Stimulated activated naive B cell treated with anti-CD40 and anti-IgM and Interleukin-4, amounts not matched to agents 10 μg/mL and 1 μg/mL and 100 μg/mL, for 72 hours (primary cell): Measurements from ENCODE around the gene DLG4.
"Not testable (repeated sequence)": the region's sequence is repeated elsewhere in the genome, so short reads cannot be mapped to it uniquely, and the experiment has no call there.

Source experiments
- ATAC-seq, 2 donors: fragments of 150-1000 bp; cut with Tn5 transposase; replicated peaks; 2 replicates each; pipeline ENCODE4 v1.10.0; 2021; ENCODE audit warnings: moderate library complexity in 1 of 2
- DNase-seq: peaks from one replicate; pipeline ENCODE4 v3.0.0; 2021
- H3K27ac Mint-ChIP-seq: one replicate; pipeline ENCODE4 v1.8.0; 2022; ENCODE audit warnings: mild to moderate bottlenecking, mixed read lengths
- H3K27me3 Mint-ChIP-seq, 2 donors: one replicate each; pipeline ENCODE4 v1.8.0; 2022; ENCODE audit warnings: mixed read lengths in 2 of 2
- H3K36me3 Mint-ChIP-seq, 2 donors: one replicate each; pipeline ENCODE4 v1.8.0; 2022; ENCODE audit warnings: mixed read lengths in 2 of 2, mild to moderate bottlenecking in 1 of 2
- H3K4me1 Mint-ChIP-seq, 2 donors: one replicate each; pipeline ENCODE4 v1.8.0; 2022; ENCODE audit warnings: mixed read lengths in 2 of 2, mild to moderate bottlenecking in 1 of 2
- H3K4me3 Mint-ChIP-seq, 2 donors: one replicate each; pipeline ENCODE4 v1.8.0; 2022; ENCODE audit warnings: mild to moderate bottlenecking in 2 of 2, mixed read lengths in 2 of 2, moderate library complexity in 1 of 2
- H3K9me3 Mint-ChIP-seq, 2 donors: one replicate each; pipeline ENCODE4 v1.8.0; 2022; ENCODE audit warnings: mixed read lengths in 2 of 2, mild to moderate bottlenecking in 1 of 2

DLG4 gene

DNA sequence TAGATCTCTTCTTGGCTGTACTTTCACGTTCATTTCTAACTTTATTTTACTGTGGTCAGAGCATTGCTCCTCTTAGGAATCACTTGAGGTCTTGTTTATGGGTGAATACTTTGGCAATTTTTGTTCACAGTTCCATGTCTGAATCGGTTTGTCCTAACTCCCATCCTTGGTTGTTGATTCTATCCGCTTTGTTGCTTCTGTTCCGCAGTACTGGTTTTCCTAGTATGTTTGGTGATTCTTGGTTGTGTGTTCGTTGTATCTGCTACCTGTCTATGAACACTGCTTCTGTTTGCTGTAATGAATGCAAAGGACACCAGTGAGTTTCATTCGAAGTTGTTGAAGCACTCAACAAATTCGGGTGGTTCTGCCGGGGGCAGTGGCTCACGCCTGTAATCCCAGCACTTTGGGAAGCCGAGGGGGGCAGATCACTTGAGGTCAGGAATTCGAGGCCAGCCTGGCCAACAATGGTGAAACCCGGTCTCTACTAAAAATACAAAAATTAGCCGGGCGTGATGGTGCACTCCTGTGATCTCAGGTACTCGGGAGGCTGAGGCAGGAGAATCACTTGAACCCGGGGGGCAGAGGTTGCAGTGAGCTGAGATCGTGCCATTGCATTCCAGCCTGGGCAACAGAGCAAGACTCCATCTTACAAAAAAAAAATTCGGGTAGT lies 47.0 kb downstream of the DLG4 start:
- not testable (repeated sequence) for H3K27me3 Mint-ChIP-seq, H3K4me3 Mint-ChIP-seq, H3K4me1 Mint-ChIP-seq, H3K36me3 Mint-ChIP-seq, H3K27ac Mint-ChIP-seq, H3K9me3 Mint-ChIP-seq, ATAC-seq, DNase-seq

DNA sequence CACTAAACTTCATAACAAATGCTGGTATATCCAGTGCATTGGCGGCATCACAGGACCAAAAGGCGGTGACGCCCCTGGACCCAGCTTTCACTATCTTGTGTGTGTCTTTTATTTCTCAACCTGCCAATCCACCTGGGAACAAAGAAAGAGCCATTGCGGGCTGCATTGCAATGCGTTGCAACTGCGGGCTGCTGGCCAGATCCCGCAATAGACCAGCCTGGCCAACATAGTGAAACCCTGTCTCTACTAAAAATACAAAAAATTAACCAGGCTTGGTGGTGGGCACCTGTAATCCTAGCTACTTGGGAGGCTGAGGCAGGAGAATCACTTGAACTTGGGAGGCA lies 50.1 kb downstream of the DLG4 start:
- not testable (repeated sequence) for H3K36me3 Mint-ChIP-seq

DNA sequence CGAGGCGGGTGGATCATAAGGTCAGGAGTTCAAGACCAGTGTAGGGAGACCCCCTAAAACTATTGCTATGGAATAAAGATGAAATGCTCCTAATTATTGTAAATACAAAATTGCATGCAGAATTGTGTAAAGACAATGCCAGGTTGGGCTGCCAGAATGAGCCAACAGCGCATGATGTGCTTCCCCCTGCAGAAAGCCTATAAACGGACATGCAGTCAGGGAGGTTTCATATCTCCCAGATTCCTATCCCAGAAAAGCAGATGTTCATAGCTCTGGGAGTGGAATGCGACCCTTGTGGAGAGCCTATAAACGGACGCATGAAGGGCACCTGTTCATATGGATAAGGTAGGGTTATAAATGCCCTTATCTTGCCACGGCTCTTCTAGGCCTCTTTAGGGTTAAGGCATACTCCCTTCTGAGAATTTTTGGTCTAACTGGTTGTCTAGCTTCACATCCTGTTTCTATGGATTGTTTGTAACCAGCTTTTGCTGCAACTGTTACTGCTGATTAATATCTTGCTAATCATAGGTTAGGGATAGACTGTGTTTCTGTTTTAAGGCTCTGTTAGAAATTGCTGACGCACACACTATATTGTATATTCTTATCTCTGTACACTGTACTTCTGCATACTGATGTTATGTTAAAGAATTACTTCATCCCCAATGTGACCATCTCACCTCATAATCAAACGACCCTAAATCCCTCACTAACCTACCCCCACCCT lies 50.6 kb downstream of the DLG4 start:
- not testable (repeated sequence) for H3K4me1 Mint-ChIP-seq, ATAC-seq, H3K36me3 Mint-ChIP-seq, H3K27ac Mint-ChIP-seq, DNase-seq, H3K9me3 Mint-ChIP-seq, H3K4me3 Mint-ChIP-seq
- H3K27me3 Mint-ChIP-seq = peaks cover 12 to 21% of the 10 kb centered on the region in 2 donors

More for the DNA sequence above, 50.1 kb downstream of the DLG4 start:
- not testable (repeated sequence) for H3K4me3 Mint-ChIP-seq, DNase-seq, H3K9me3 Mint-ChIP-seq, H3K27ac Mint-ChIP-seq, H3K4me1 Mint-ChIP-seq, ATAC-seq
- H3K27me3 Mint-ChIP-seq = peaks cover 10 to 19% of the 10 kb centered on the region in 2 donors

DNA sequence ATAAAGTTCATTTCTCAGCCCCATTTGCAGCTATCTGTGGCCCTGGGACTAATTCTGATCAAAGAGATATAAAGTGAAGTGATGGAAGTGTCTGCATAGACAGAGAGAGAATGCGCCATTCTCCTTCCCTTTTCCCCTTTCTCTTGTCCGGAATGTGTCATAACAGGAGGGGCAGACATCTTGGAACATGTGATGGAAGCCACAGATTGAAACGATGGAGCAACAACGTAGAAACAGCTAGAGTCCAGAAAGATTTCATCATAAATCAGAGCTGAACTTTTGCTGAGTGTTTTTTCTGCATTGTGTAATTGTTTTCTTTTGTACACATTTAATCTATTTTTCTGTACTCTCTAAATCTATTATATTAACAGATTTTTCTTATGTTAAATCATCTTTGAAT lies 51.8 kb downstream of the DLG4 start:
- Mint-ChIP-seq H3K4me1 (no peaks in the 10 kb centered on the region), H3K4me3 (no peak overlapping the region), H3K27ac (no peak overlapping the region), H3K36me3 (no peaks in the 10 kb centered on the region), H3K9me3 (peaks cover 0 to 5% of the 10 kb centered on the region in 2 donors), H3K27me3 (peaks cover 16 to 23% of the 10 kb centered on the region in 2 donors)
- no peak for ATAC-seq
- DNase-seq = no peak

DNA sequence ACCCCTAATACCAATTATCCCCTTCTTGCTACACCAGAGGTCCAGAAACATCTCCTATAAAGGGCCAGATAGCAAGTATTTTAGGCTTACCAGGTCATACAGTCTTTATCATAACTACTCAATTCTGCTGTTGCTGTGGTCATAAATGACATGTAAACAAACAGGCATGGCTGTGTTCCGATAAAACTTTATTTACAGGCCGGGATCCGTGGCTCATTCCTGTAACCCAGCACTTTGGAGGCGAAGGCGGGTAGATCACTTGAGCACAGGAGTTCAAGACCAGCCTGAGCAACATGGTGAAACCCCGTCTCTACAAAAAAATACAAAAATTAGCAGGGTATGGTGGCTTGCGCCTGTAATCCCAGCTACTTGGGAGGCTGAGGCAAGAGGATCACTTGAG lies 52.8 kb downstream of the DLG4 start:
- H3K4me1 Mint-ChIP-seq = no peaks in the 10 kb centered on the region
- no peak overlapping the region for H3K27ac Mint-ChIP-seq
- H3K9me3 Mint-ChIP-seq = peaks cover 0 to 5% of the 10 kb centered on the region in 2 donors
- no peak for DNase-seq
- no peaks in the 10 kb centered on the region for H3K36me3 Mint-ChIP-seq
- no peak overlapping the region for H3K4me3 Mint-ChIP-seq
- peaks cover 22 to 24% of the 10 kb centered on the region in 2 donors for H3K27me3 Mint-ChIP-seq
- ATAC-seq = no peak

DNA sequence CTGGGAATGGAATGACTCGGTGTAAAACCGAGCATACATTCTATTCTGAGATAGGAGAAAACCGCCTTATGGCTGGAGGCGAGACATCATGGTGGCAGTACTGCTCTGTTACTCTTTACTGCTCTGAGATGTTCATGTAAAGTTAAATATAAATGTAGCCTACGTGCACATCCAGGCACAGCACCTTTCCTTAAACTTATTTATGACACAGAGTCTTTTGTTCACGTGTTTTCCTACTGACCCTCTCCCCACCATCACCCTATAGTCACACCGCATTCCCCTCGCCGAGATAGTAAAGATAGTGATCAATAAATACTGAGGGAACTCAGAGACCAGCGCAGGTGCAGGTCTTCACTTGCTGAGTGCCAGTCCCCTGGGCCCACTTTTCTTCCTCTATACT lies 60.1 kb downstream of the DLG4 start:
- H3K27ac Mint-ChIP-seq, ATAC-seq: not testable (repeated sequence)
- peaks cover 26 to 30% of the 10 kb centered on the region in 2 donors for H3K27me3 Mint-ChIP-seq

DNA sequence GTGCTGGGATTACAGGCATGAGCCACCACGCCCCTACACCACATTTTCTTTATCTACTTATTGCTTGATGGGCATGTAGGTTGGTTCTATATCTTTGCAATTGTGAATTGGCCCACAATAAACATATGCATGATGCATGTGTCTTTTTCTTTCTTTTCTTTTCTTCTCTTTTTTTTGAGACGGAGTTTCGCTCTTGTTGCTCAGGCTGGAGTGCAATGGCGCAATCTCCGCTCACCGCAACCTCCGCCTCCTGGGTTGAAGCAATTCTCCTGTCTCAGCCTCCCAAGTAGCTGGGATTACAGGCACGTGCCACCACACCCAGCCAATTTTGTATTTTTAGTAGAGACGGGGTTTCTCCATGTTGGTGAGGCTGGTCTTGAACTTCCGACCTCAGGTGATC lies 61.2 kb downstream of the DLG4 start:
- H3K27me3 Mint-ChIP-seq = peaks cover 32 to 33% of the 10 kb centered on the region in 2 donors
- not testable (repeated sequence) for ATAC-seq, DNase-seq

More for the DNA sequence above, 60.1 kb downstream of the DLG4 start:
- not testable (repeated sequence) for H3K36me3 Mint-ChIP-seq, DNase-seq, H3K9me3 Mint-ChIP-seq, H3K4me1 Mint-ChIP-seq, H3K4me3 Mint-ChIP-seq

DNA sequence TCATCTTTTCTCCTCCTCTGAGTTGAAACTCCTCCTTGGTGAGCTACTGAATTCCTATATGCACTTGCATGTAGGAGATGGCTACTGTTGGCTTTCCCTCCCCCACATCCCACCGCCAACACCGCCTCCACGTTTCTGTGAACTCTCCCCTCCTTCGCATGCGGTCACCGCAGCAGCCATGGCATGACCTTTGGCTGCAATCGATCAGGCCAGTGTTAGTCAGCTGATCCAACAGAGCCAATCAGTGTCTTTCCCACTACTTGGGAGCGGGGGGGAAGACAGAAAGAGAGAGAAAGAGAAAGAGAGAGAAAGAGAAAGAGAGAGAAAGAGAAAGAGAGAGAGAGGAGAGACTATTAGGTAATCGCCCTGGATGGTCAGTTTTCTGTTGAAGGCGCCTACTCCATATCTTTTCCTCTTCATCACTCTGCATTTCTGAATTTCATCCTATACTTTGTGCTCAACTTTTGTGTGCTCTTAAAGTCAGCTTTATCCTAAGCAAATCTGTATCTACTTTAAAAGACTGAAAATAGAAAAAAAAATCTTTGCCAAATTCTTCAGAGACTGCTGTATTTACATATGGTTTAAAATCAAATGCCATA lies 63.2 kb downstream of the DLG4 start:
- H3K27me3 Mint-ChIP-seq = peaks cover 29 to 34% of the 10 kb centered on the region in 2 donors
- no peaks in the 10 kb centered on the region for H3K4me1 Mint-ChIP-seq
- no peak overlapping the region for H3K27ac Mint-ChIP-seq

More for the DNA sequence above, 61.2 kb downstream of the DLG4 start:
- H3K9me3 Mint-ChIP-seq, H3K4me3 Mint-ChIP-seq, H3K4me1 Mint-ChIP-seq, H3K27ac Mint-ChIP-seq, H3K36me3 Mint-ChIP-seq: not testable (repeated sequence)

DNA sequence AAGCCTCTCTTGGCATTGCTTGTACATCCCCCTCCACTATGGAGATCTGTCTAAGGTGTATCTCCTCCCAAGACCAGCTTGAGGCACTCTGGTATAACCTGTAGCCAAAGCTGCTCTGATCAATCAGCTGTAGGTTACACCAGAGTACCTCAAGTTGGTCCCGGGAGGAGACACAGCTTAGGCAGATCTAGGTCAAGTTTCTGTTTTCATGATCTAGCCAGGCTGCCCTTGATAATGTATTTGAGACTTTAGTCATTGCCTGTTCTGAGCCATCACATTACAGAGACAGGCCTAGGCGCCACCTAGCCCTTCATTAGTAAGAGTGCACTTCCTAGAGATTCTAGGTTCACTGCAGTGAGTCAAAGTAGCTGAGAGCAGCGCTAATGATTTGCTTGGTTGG lies 71.9 kb downstream of the DLG4 start:
- ATAC-seq = no peak
- H3K27me3 Mint-ChIP-seq = peaks cover 10 to 16% of the 10 kb centered on the region in 2 donors
- no peaks in the 10 kb centered on the region for H3K36me3 Mint-ChIP-seq
- no peak overlapping the region for H3K4me3 Mint-ChIP-seq
- DNase-seq = no peak
- H3K27ac Mint-ChIP-seq = no peak overlapping the region
- no peaks in the 10 kb centered on the region for H3K4me1 Mint-ChIP-seq
- H3K9me3 Mint-ChIP-seq = no peaks in the 10 kb centered on the region

More for the DNA sequence above, 63.2 kb downstream of the DLG4 start:
- ATAC-seq (no peak), DNase-seq (no peak)
- Mint-ChIP-seq H3K9me3 (no peaks in the 10 kb centered on the region), H3K36me3 (no peaks in the 10 kb centered on the region), H3K4me3 (no peak overlapping the region)

DNA sequence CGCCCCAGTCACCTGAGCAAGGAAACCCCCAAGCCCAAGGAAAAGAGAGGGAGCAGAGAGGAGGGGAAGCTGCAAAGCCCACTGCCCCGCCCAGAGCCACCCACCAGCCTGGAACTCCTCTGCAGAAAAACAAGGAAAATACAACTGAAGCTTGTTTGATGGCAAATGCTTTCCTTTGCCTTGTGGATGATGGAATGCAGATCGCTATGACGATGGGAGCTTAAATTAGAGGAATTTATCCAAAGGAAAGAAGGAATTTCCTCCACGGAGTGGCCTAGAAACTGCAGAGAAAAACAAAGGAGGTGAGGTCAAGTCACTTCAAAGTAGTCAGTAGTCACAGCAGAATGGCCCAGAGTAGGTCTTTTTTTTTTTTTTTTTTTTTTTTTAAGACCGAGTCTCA lies 73.5 kb downstream of the DLG4 start:
- H3K36me3 Mint-ChIP-seq = no peaks in the 10 kb centered on the region
- peaks cover 0 to 2% of the 10 kb centered on the region in 2 donors for H3K4me1 Mint-ChIP-seq
- no peak overlapping the region for H3K4me3 Mint-ChIP-seq
- DNase-seq = no peak
- ATAC-seq = no peak
- H3K27ac Mint-ChIP-seq = no peak overlapping the region
- no peaks in the 10 kb centered on the region for H3K9me3 Mint-ChIP-seq
- peaks cover 0 to 24% of the 10 kb centered on the region in 2 donors for H3K27me3 Mint-ChIP-seq

DNA sequence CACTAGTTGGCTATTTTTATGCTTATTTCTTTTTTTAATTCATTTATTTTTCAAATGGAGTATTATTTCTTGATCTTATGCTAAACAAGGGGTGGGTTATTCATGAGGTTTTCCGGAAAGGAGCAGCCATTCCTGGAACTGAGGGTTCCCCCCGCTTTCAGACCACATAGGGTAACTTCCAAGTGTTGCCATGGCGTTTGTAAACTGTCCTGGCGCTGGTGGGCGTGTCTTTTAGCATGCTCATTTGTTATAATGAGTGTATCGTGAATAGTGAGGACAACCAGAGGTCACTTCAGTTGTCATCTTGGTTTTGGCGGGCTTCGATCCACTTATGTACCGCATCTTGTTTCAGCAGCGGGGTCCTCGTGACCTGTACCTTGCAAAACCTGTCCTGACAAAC lies 75.4 kb downstream of the DLG4 start:
- no peak overlapping the region for H3K4me3 Mint-ChIP-seq
- H3K36me3 Mint-ChIP-seq = no peaks in the 10 kb centered on the region
- H3K4me1 Mint-ChIP-seq = peaks cover 0 to 2% of the 10 kb centered on the region in 2 donors
- peaks cover 14 to 27% of the 10 kb centered on the region in 2 donors for H3K27me3 Mint-ChIP-seq
- H3K9me3 Mint-ChIP-seq = no peaks in the 10 kb centered on the region
- DNase-seq (no peak), ATAC-seq (no peak)
- H3K27ac Mint-ChIP-seq = no peak overlapping the region

DNA sequence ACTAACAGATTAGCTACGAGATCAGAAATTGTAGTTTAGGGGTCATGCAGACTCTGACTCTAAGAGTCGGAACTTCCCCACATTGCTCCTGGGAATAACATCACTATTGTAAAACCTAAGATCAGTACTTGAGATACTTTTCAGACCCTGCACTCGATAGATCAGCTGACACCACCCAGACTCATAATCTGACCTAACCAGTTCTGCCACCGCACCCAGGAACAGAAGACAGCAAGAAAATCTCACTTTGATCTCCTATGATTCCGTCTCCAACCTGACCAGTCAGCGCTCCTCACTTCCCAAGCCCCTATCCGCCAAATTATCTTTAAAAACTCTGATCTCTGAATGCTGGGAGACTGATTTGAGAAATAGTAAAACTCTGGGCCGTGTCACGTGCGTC lies 77.8 kb downstream of the DLG4 start:
- H3K27ac Mint-ChIP-seq = no peak overlapping the region
- H3K4me1 Mint-ChIP-seq = peaks cover 0 to 2% of the 10 kb centered on the region in 2 donors
- DNase-seq = no peak
- no peaks in the 10 kb centered on the region for H3K9me3 Mint-ChIP-seq
- no peaks in the 10 kb centered on the region for H3K36me3 Mint-ChIP-seq
- ATAC-seq = no peak
- H3K27me3 Mint-ChIP-seq = peaks cover 30 to 34% of the 10 kb centered on the region in 2 donors
- no peak overlapping the region for H3K4me3 Mint-ChIP-seq

DNA sequence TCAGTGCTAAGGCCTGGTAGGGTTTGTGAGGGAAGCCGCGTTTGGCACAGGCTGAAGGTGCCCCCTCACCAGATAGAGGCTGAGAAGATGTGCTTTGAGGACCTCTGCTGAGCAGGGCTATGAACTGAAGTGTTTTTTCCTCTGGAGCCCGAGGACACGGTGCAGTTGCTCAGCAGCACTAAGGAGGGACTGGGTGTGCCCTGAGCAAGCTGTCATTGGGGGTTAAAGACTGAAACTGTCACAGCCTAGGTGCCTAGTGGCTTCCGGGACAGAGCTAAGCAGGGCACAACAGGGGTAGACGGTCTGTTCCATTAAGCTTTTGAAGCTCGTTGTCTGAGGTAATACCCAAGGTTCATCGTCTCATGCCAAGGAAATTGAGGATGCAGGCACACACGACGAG lies 80.2 kb downstream of the DLG4 start:
- H3K4me1 Mint-ChIP-seq = peaks cover 2 to 10% of the 10 kb centered on the region in 2 donors
- H3K27me3 Mint-ChIP-seq = peaks cover 23 to 39% of the 10 kb centered on the region in 2 donors
- H3K9me3 Mint-ChIP-seq = no peaks in the 10 kb centered on the region
- no peak overlapping the region for H3K4me3 Mint-ChIP-seq
- H3K27ac Mint-ChIP-seq = peak overlapping the region; percentile 31
- no peaks in the 10 kb centered on the region for H3K36me3 Mint-ChIP-seq
- DNase-seq = no peak
- no peak for ATAC-seq

DNA sequence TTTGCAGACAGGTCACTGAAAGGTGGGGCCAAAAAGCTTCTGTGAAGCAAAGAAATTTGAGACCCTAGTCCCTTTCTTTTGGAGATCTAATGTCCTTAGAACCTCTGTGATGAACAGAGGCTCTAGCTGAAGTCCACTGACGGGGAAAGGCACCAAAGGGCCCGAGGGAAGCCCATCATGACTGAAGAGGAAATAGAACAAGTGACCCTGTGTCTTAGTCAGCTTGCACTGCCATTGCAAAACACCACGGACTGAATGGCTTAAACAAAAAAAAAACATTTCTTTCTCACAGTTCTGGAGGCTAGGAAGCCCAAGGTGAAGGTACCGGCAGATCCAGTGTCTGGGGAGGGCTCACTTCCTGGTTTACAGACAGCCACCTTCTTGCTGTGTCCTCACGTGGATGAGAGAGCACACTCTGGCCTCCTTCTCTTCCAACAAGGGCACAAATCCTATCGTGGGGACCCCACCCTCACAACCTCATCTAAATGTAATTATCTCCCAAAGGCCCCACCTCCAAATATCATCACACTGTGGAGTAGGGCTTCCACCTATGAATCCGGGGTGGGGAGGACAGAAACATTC lies 80.7 kb downstream of the DLG4 start:
- H3K36me3 Mint-ChIP-seq = no peaks in the 10 kb centered on the region
- H3K9me3 Mint-ChIP-seq = no peaks in the 10 kb centered on the region
- H3K27me3 Mint-ChIP-seq = peaks cover 23 to 39% of the 10 kb centered on the region in 2 donors
- peaks cover 2 to 11% of the 10 kb centered on the region in 2 donors for H3K4me1 Mint-ChIP-seq
- ATAC-seq (no peak), DNase-seq (no peak)
- H3K4me3 Mint-ChIP-seq = no peak overlapping the region
- H3K27ac Mint-ChIP-seq = peak overlapping the region; percentile 31
